GM19372 (cell line): ENCODE results near the gene LRP3.
"Not testable (repeated sequence)": the region's sequence is repeated elsewhere in the genome, so short reads cannot be mapped to it uniquely, and the experiment has no call there.

ENCODE experiments used
- ATAC-seq: cut with Tn5 transposase; IDR thresholded peaks from one replicate; pipeline ENCODE4 v1.9.1; 2021; ENCODE audit warnings: mild to moderate bottlenecking, low read depth, moderate library complexity; ENCODE audit not compliant: unreplicated experiment

Gene LRP3

DNA sequence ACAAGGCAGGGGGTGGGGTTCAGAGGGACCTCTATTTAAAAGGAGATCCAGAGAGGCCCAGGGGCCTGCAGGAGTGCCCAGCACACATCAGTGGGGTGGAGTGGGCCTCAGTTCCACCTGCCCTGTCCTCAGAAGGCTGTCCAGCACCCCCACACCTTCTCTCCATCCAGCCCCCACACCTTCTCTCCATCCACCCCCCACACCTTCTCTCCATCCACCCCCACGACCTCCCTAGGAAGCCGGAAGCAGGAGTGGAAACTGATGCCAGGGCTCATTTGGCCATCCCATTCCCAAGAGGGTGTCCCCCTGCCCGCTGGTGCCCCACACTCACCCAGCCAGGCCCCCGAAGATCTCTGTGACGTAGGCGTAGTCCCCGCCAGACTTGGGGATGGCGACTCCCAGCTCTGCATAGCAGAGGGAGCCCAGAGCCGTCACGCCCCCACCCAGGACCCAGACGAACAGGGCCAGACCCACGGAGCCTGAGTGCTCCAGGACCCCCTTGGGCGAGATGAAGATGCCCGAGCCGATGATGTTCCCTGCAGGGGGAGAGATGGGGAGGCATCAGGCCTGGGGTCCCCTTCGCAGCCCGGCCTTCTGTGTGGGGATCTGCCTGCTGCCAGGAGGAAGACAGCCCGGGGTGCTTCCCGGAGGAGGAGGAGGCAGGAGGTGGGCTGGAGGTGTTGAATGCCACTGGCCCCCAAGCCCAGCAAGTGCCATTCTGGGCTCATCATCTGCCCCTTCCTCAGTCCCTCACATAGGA is 21.5 kb downstream of the LRP3 start:
- ATAC-seq: no peak

DNA sequence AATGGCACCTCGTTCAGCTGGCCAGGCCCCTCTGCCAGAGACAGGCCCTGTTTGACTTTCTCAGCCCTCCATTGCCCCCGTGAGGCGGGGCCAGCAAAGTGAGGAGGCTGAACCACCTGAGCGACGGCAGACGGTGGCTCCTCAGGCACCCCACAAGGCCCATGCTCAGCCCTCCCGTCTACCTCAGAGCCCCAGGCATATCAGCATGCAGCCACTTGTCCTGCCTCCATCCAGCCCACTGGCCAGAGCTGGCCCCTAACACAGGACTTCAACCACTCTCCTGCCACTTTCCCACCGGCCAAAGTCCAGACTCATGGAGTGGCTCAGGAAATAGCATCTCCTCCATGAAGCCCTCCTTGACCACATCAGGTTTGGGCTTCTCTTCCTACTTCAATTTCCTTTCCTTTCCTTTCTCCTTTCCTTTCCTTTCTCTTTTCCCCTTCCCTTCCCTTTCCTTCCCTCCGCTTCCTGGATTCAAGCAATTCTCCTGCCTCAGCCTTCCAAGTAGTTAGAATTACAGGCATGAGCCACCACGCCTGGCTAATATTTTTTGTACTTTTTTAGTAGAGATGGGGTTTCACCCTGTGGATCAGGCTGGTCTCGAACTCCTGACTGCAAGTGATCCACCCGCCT is 22.2 kb downstream of the LRP3 start:
- no peak for ATAC-seq

GRCh38 chr19:33217881-33218280 is 23.8 kb downstream of the LRP3 start:
- ATAC-seq: no peak

DNA sequence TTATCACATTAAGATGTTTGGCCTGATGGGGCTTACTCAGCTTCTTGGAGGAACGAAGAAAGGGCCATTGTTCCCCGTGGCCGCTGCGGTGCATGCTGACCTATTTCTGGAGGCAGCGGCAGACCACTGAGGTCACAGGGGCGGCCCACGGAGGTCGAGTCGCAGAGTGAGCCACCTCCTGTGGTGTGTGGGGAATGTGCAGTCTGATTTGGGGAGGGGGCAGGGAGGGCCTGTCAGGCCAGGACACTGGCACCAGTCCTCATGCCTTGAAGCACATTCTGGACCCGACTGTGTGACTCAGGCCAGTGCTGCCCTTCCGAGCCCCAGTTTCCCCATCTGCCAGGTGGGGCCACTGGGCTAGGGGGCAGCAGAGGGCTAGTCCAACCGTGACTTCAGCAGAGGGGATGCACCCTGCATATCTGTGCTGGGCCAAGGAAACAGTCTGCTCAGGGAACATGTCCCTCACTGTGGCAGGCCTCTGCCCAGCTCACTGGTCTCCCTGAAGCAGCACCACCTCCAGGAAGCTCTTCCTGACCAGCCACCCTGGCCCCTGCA is 25.2 kb downstream of the LRP3 start:
- ATAC-seq: no peak

GRCh38 chr19:33220115-33220514 is 26.0 kb downstream of the LRP3 start:
- no peak for ATAC-seq

DNA sequence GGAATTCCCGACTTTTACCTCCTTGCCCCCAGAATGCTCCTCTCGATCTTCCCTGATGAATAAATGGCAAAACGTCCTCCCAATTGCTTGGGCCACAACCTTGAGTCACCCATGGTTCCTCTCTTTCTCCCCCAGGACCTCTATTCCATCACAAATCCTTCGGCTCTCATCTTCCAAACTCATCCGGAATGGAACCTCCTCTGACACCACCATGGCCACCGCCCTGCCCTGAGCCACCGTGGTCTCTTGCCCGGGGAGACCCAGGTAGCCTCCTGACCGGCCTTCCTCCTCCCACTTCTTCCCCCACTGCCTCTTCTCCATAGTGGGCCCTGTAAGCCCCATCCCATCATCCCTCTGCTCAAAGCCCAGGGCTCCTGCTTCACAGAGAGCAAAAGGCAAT is 26.6 kb downstream of the LRP3 start:
- ATAC-seq: no peak

DNA sequence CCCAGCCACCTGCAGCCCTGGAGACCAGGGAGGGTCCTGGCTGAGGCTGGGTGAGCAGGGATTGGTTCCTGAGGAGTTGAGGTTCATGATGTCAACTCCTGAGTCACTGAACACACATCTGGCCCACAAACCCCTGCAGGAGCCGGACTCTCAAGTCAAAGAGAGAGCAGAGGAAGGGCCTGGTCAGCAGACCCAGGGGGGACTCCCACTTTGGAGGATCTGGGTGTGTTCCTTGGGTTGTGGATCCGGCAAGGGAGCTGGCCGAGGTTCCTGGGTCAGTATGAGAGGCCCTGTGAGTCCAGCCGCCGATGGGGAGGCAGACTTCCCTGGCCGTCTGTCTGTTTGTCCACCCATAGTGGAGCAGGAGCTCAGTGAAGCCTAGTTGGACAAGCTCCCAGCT is 27.5 kb downstream of the LRP3 start:
- ATAC-seq: no peak

DNA sequence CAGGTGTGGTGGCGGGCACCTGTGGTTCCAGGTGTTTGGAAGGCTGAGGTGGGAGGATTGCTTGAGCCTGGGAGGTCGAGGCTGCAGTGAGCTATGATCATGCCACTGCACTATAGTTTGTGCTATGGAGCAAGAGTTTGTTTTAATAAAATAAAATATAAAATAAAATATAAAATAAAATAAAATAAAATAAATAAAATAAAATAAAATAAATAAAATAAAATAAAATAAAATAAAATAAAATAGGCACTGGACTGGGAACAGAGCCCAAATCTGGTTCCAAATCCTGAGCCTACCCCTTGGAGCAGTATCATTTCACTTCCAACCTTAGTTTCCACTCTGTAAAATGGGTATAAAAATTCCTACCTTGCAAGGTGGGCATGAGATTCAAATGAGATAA is 28.1 kb downstream of the LRP3 start:
- not testable (repeated sequence) for ATAC-seq

- ATAC-seq: no peak
These were observed 30.7 kb downstream of the LRP3 start for GRCh38 chr19:33224694-33225457.

DNA sequence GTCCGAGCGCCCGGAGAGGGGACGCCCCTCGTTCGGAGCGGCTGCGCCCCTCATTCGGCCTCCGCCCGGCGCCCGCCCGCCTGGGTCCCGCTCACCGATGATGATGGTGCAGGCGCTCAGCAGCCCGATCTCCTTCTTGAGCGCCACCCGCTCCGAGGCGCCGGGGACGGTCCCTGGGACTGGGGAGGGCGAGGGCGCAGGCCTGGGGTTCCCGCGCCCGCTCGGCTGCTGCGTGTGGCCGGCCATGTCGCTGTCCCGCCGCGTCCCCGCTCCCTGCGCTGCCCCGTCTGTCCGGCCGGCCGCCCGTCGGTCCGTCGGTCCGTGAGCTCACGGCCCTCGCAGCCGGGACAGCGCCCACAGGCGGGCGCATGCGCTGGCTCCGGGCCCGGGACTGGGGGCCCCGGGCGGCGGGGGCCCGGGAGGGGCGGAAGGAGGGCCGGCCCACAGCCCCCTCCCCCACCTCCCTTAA is 31.4 kb downstream of the LRP3 start, which contains the start of gene SLC7A10:
Gene SLC7A10 (minus strand): TSS at position 393 of the 469 bp plus-strand sequence. CDS start 147 bp downstream, at position 246.
- no peak for ATAC-seq

GRCh38 chr19:33226550-33227241 is 32.6 kb downstream of the LRP3 start:
- no peak for ATAC-seq

- ATAC-seq: no peak
These were observed 33.1 kb downstream of the LRP3 start for GRCh38 chr19:33227242-33227650.

DNA sequence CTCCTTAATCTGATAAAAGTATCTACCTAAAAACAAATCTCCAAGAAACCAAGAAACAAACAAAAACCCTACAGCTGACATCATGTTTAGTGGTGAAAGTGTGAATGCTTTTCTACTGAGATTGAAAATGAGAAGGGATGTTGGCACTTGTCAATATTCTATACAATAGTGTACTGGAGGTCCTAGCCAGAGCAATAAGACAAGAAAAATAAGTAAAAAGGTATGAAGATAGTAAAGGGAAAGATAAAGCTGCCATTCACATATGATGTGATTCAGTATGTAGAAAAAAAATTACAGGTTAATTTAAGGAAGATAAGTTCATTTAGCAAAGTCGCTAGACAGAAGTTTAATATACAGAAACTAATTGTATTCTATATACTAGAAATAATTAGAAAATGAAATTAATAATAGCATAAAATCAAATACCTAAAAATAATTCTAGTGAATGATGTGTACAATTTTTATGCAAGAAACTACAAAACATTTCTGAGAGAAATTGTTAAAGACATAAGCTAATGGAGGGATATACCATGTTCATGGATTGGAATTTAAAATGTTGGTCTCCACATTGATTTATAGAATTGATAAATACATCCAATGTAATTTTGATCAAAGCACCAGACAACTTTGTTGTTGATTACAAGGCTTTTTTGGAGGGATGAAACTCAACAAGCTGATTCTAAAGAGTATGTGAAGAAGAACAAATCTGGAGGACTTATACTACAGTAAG is 33.9 kb downstream of the LRP3 start:
- ATAC-seq: no peak

DNA sequence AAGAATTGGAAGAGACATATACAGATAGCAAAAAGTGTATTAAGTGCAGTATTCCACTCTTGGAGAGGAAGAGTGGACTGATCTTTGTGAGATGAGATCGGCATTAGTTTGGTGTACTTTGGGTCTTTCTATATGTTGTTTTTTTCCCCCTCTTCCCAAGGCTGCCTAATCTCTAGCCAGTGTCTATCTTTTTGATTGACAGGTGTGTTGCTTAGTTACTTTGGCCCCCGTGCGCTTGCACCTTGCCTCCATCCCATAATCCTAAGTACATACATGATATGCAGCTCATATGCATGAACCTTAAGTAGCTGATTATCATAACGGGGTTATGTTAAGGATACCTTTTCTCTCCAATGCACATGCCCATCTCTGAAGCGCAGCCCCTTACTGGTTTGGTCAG is 35.8 kb downstream of the LRP3 start:
- no peak for ATAC-seq

DNA sequence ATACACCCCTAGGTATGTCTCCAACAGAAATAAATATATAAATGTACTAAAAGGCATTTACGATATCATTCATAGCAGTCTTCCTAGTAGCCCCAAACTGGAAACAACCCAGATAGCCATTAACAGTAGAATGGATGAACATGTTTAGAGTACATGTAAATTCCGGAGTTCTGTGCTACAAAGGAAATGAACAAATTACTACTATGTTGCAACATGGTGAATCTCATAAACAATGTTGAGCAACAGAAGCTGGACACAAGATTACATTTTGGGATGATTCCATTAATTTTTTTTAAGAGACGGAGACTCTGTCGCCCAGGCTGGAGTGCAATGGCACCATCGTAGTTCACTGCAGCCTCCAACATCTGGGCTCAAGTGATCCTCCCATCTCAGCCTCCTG is 37.4 kb downstream of the LRP3 start:
- no peak for ATAC-seq

DNA sequence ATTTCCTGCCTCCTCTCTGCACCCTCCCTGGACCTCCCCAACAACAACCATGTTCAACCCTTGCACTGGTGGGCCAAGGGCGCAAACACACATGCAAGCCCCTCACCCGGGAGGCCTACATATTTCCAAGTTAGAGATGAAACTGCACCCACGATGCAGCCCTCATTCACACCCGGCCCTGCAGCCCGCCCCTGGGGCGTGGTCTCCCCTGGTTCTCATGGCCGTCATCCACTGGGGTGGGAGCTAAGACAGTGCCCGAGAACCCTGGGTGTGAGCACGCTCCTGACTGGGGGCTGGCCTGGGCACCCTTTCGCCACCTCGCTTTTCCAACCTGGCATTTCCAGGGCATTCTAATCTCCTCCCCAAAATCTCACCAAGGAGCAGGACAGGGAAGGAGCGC is 38.5 kb downstream of the LRP3 start:
- no peak for ATAC-seq

- no peak for ATAC-seq
These were observed 39.1 kb downstream of the LRP3 start for GRCh38 chr19:33233056-33233873.

- ATAC-seq: no peak
These were observed 40.0 kb downstream of the LRP3 start for GRCh38 chr19:33234092-33234491.

DNA sequence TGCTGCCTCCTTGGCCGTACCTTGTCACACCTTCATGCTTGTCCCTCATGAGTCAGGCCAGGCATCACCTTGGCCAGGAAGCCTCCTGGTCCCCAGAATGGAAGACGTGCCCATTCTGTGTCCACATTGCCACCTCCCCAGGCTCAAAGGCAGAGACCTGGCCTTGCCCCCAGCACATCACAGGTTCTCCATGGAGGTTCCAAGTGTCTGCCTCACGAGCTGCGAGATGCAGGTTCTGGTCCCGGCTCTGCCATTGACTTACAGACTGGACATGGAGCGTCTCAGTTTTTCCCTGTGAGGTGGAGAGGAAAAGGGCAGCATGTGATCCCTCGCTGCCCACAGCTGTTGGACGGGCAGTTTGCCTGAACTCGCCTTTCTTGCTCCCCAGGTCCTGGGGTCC is 40.6 kb downstream of the LRP3 start:
- ATAC-seq: no peak
